ENCODE measurements around the gene SLC47A2. TPM values are rescaled to one million over a fixed set of nuclear protein-coding genes. Genes with fewer than 3 reads are reported as not detected.

SLC47A2 gene
- total RNA-seq, 1 experiment from 2014 or later, result not detected

DNA sequence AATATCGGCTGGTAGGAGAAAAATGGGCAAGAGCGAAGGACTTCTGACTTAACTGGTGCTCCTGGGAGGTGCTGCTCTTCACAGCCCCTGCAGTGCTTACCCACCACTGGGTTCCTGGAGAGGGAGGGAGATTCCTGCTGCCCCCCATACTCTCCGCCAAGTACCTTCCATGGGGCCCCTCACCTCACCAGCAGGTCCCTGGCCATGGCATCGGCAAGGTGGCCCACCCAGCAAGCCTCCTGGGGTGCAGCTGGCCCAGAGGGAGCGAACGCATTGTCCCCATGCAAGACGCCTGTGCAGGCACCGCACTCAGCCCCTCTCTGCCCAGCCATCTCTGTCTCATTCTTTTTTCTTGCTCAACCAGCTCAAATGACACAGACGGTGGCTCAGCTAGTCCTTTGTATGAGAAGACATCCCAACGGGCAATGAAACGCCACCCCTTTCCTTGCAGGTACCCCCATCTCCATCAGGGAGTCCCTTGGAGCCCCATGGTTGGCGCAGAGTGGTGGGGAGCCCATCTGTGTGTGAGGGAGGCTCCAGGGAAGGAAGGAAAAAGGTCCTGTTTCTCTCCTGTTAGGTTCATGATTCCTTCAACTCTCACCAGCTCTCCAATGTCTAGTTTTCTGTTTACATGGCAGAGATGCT lies 41.3 kb upstream of the SLC47A2 start:
- Histone ChIP-seq H3K79me2 (ENCODE audit: low read length) (no peaks in the 10 kb centered on the region), H3K9ac (ENCODE audit: low read length) (no peak overlapping the region), H3K4me2 (ENCODE audit: low read depth, low read length, poor library complexity, severe bottlenecking) (no peak overlapping the region), H3K4me1 (ENCODE audit: low read length) (peaks cover 7% of the 10 kb centered on the region), H3K36me3 (ENCODE audit: insufficient read depth, low read length) (no peaks in the 10 kb centered on the region), H4K20me1 (ENCODE audit: insufficient read depth, low read depth, low read length) (0 out of 2 replicates have a peak, but pooled peaks cover 3% of the 10 kb centered on the region), H3K4me3 (ENCODE audit: low read length) (no peak overlapping the region), H2AFZ (ENCODE audit: low read length) (no peak overlapping the region), H3K27ac (ENCODE audit: low read length) (no peak overlapping the region), H3K27me3 (ENCODE audit: low read length) (no peaks in the 10 kb centered on the region), H3K9me3 (ENCODE audit: low read length) (no peaks in the 10 kb centered on the region), H3K9me2 (replicated peaks; ENCODE audit: insufficient read depth, low read length) (no peaks in the 10 kb centered on the region)
- no peak for DNase-seq

- no peak overlapping the region for H3K9ac ChIP-seq (ENCODE audit: low read length)
- no peak for DNase-seq
- H3K9me2 ChIP-seq (replicated peaks; ENCODE audit: insufficient read depth, low read length), result no peaks in the 10 kb centered on the region
- H3K4me3 ChIP-seq (ENCODE audit: low read length), result no peak overlapping the region
- no peak overlapping the region for H3K4me2 ChIP-seq (ENCODE audit: low read depth, low read length, poor library complexity, severe bottlenecking)
- peaks cover 7% of the 10 kb centered on the region for H3K4me1 ChIP-seq (ENCODE audit: low read length)
- no peak overlapping the region for H2AFZ ChIP-seq (ENCODE audit: low read length)
- no peaks in the 10 kb centered on the region for H3K27me3 ChIP-seq (ENCODE audit: low read length)
- H3K27ac ChIP-seq (ENCODE audit: low read length), result no peak overlapping the region
- H3K79me2 ChIP-seq (ENCODE audit: low read length), result no peaks in the 10 kb centered on the region
- H3K36me3 ChIP-seq (ENCODE audit: insufficient read depth, low read length), result no peaks in the 10 kb centered on the region
- 0 out of 2 replicates have a peak, but pooled peaks cover 3% of the 10 kb centered on the region for H4K20me1 ChIP-seq (ENCODE audit: insufficient read depth, low read depth, low read length)
- H3K9me3 ChIP-seq (ENCODE audit: low read length), result no peaks in the 10 kb centered on the region
Observed at GRCh38 chr17:19756546-19756945, 40.2 kb upstream of the SLC47A2 start.

DNA sequence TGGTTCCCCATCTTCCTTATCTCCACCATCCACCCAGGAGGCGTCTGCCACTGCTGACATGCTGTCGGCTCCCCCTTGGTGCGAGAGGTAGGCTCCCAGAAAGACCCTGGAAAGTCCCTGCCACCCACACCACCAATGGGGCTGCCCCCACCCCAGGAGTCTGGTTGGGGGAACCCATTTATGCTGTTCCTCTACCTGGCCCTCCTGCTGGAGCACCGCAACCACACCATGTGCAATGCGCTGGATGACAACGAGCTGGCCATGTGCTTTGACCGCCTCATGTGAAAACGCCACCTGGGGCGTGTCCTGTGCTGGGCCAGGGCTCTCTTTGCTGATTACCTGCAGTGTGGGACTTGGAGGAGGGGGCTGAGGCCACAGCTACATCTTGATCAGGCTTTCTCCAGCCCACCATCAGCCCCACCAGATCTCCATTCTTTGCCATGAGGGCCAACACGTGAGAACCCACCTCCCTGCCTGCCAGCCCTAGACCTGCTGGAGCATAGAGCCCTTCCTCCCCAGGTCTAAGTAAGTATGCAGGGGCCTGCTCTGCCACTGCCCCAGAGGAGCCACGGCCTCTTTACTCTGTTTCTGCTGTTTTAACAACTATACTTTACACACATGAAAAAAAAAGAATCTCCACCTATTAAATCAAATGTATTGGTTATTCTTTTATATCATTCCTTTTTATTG lies 39.6 kb upstream of the SLC47A2 start:
- DNase-seq, result no peak
- H2AFZ ChIP-seq (ENCODE audit: low read length), result no peak overlapping the region
- no peaks in the 10 kb centered on the region for H3K9me2 ChIP-seq (replicated peaks; ENCODE audit: insufficient read depth, low read length)
- no peak overlapping the region for H3K9ac ChIP-seq (ENCODE audit: low read length)
- H3K4me3 ChIP-seq (ENCODE audit: low read length), result no peak overlapping the region
- 0 out of 2 replicates have a peak, but pooled peaks cover 3% of the 10 kb centered on the region for H4K20me1 ChIP-seq (ENCODE audit: insufficient read depth, low read depth, low read length)
- H3K4me1 ChIP-seq (ENCODE audit: low read length), result peaks cover 7% of the 10 kb centered on the region
- no peak overlapping the region for H3K4me2 ChIP-seq (ENCODE audit: low read depth, low read length, poor library complexity, severe bottlenecking)
- H3K9me3 ChIP-seq (ENCODE audit: low read length), result no peaks in the 10 kb centered on the region
- H3K36me3 ChIP-seq (ENCODE audit: insufficient read depth, low read length), result no peaks in the 10 kb centered on the region
- H3K79me2 ChIP-seq (ENCODE audit: low read length), result no peaks in the 10 kb centered on the region
- no peak overlapping the region for H3K27ac ChIP-seq (ENCODE audit: low read length)
- H3K27me3 ChIP-seq (ENCODE audit: low read length), result no peaks in the 10 kb centered on the region

DNA sequence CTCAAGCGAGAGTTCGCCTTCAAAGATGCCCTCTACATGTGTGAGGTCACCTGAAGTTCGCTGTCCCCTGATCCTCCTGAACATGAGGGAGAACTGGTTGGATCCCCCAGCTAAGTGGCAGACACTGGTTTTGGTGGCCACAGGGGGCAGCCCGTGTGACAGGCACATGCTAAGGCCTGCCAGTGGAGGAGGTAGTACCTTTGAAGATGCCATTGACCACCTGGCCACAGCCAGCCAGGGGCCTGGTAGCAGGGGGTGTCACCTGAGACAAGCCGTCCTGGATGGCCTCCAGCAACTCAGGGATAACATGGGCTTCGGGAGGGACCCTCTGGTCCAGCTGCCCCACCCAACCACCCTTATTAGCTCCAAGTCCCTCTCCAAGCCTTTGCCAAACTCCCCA lies 39.0 kb upstream of the SLC47A2 start:
- Histone ChIP-seq H3K4me3 (ENCODE audit: low read length) (no peak overlapping the region), H3K27me3 (ENCODE audit: low read length) (no peaks in the 10 kb centered on the region), H3K9ac (ENCODE audit: low read length) (no peak overlapping the region), H3K4me1 (ENCODE audit: low read length) (peaks cover 7% of the 10 kb centered on the region), H3K36me3 (ENCODE audit: insufficient read depth, low read length) (no peaks in the 10 kb centered on the region), H3K79me2 (ENCODE audit: low read length) (no peaks in the 10 kb centered on the region), H2AFZ (ENCODE audit: low read length) (no peak overlapping the region), H3K9me3 (ENCODE audit: low read length) (no peaks in the 10 kb centered on the region), H4K20me1 (ENCODE audit: insufficient read depth, low read depth, low read length) (0 out of 2 replicates have a peak, but pooled peaks cover 3% of the 10 kb centered on the region), H3K4me2 (ENCODE audit: low read depth, low read length, poor library complexity, severe bottlenecking) (no peak overlapping the region), H3K27ac (ENCODE audit: low read length) (no peak overlapping the region), H3K9me2 (replicated peaks; ENCODE audit: insufficient read depth, low read length) (no peaks in the 10 kb centered on the region)
- DNase-seq, result no peak

DNA sequence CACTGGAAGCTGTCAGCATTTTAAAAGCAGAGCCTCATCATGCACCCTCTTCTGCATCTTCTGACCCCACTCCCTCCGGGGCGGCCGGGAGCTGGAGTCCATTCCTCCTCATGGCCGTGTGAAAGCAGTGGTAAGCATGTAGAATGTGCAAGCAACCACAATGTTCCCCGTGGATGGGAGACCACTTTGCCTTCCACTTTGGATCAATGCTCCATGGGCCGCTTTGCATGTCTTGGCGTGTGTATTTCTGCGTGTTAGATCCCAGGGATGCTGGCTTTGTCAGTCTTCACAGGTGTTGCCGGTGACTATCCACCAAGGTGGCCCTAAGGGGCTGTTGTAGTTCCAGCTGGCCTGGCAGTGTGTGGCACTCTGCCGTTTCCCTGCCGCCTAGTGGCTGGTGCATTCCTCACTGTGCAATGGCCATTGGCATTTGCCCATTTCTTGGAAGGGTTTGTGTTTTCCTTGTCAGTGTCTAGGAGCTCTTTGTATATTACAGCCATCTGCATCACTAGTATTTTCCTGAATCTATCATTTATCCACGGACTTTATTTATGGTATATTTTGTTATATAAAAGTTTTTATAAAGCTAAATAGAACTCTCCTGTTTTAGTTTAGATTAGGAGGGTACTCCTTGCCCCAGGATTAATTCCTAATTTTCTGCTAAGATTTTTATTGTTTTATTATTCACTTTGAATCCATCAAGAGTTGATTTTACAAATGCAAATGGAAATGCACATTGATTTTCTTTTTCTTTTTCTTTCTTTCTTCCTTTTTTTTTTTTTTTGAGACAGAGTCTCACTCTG lies 37.5 kb upstream of the SLC47A2 start:
- Histone ChIP-seq H3K36me3 (ENCODE audit: insufficient read depth, low read length) (no peaks in the 10 kb centered on the region), H3K9me3 (ENCODE audit: low read length) (no peaks in the 10 kb centered on the region), H2AFZ (ENCODE audit: low read length) (no peak overlapping the region), H3K27me3 (ENCODE audit: low read length) (no peaks in the 10 kb centered on the region), H3K27ac (ENCODE audit: low read length) (no peak overlapping the region), H3K79me2 (ENCODE audit: low read length) (no peaks in the 10 kb centered on the region), H3K9me2 (replicated peaks; ENCODE audit: insufficient read depth, low read length) (no peaks in the 10 kb centered on the region), H3K4me1 (ENCODE audit: low read length) (peaks cover 7% of the 10 kb centered on the region), H3K9ac (ENCODE audit: low read length) (no peak overlapping the region), H3K4me3 (ENCODE audit: low read length) (no peak overlapping the region), H3K4me2 (ENCODE audit: low read depth, low read length, poor library complexity, severe bottlenecking) (no peak overlapping the region), H4K20me1 (ENCODE audit: insufficient read depth, low read depth, low read length) (0 out of 2 replicates have a peak, but pooled peaks cover 3% of the 10 kb centered on the region)
- no peak for DNase-seq

- no peak overlapping the region for H3K4me2 ChIP-seq (ENCODE audit: low read depth, low read length, poor library complexity, severe bottlenecking)
- H3K79me2 ChIP-seq (ENCODE audit: low read length), result no peaks in the 10 kb centered on the region
- no peak overlapping the region for H2AFZ ChIP-seq (ENCODE audit: low read length)
Observed at GRCh38 chr17:19753051-19753509, 36.7 kb upstream of the SLC47A2 start.

DNA sequence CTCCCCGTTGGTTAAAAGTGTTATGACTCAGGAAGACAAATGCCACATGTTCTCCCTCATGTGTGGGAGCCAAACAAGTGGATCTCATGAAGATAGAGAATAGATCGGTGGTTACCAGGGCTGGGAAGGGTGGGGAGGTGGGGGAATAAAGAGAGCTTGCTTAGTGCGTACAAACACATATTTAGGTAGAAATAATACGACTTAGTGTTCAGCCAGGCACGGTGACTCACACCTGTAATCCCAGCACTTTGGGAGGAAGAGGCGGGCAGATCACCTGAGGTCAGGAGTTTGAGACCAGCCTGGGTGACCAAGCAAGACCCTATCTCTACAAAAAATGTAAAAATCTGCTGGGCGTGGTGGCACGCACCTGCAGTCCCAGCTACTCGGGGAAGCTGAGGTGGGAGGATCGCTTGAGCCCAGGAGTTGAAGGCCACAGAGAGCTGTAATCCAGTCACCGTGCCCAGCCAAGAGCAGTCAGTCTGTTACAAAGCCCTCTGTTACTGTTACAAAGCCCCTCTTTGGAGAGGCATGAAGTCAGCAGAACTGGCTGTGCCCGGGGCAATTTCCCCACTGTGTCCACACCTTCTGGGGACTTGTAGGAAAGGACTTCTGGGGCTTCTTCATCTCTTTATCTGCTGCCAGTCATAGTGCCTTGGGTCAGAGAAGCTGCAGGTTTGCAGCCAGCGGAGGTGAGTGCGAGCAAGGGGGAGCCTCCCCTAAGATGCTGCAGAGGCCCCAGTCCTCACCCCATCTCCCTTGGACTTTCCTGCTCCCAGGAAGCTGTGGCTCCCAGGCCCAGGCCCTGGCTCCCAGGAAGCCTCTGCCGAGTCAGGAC lies 36.0 kb upstream of the SLC47A2 start:
- no peak for DNase-seq
- no peaks in the 10 kb centered on the region for H3K9me3 ChIP-seq (ENCODE audit: low read length)
- H3K36me3 ChIP-seq (ENCODE audit: insufficient read depth, low read length), result no peaks in the 10 kb centered on the region
- no peaks in the 10 kb centered on the region for H3K27me3 ChIP-seq (ENCODE audit: low read length)
- peaks cover 7% of the 10 kb centered on the region for H3K4me1 ChIP-seq (ENCODE audit: low read length)
- no peaks in the 10 kb centered on the region for H3K9me2 ChIP-seq (replicated peaks; ENCODE audit: insufficient read depth, low read length)
- no peak overlapping the region for H2AFZ ChIP-seq (ENCODE audit: low read length)
- 0 out of 2 replicates have a peak, but pooled peaks cover 3% of the 10 kb centered on the region for H4K20me1 ChIP-seq (ENCODE audit: insufficient read depth, low read depth, low read length)
- no peak overlapping the region for H3K4me2 ChIP-seq (ENCODE audit: low read depth, low read length, poor library complexity, severe bottlenecking)
- no peak overlapping the region for H3K4me3 ChIP-seq (ENCODE audit: low read length)
- no peak overlapping the region for H3K27ac ChIP-seq (ENCODE audit: low read length)
- no peaks in the 10 kb centered on the region for H3K79me2 ChIP-seq (ENCODE audit: low read length)
- no peak overlapping the region for H3K9ac ChIP-seq (ENCODE audit: low read length)

More at GRCh38 chr17:19753051-19753509, 36.7 kb upstream of the SLC47A2 start:
- Histone ChIP-seq H3K4me3 (ENCODE audit: low read length) (no peak overlapping the region), H3K27ac (ENCODE audit: low read length) (no peak overlapping the region), H3K9ac (ENCODE audit: low read length) (no peak overlapping the region), H3K27me3 (ENCODE audit: low read length) (no peaks in the 10 kb centered on the region), H3K36me3 (ENCODE audit: insufficient read depth, low read length) (no peaks in the 10 kb centered on the region), H4K20me1 (ENCODE audit: insufficient read depth, low read depth, low read length) (0 out of 2 replicates have a peak, but pooled peaks cover 3% of the 10 kb centered on the region), H3K9me2 (replicated peaks; ENCODE audit: insufficient read depth, low read length) (no peaks in the 10 kb centered on the region), H3K9me3 (ENCODE audit: low read length) (no peaks in the 10 kb centered on the region), H3K4me1 (ENCODE audit: low read length) (peaks cover 7% of the 10 kb centered on the region)
- DNase-seq, result no peak
